Measurements from ENCODE around the gene ZNF512. TPM values are rescaled to one million over a fixed set of nuclear protein-coding genes. Genes with fewer than 3 reads are reported as not detected.
A peak's percentile ranks its signal among the peaks of the same experiment; 100 is the strongest.

Gene ZNF512
- total and polyA plus RNA-seq, 9 of the 15 experiments (the other 6 are each of a cell fraction or from before 2014, with no cell fraction given) = 24.7 to 101 (median 65.9) TPM

- TF ChIP-seq, protein P1, sequence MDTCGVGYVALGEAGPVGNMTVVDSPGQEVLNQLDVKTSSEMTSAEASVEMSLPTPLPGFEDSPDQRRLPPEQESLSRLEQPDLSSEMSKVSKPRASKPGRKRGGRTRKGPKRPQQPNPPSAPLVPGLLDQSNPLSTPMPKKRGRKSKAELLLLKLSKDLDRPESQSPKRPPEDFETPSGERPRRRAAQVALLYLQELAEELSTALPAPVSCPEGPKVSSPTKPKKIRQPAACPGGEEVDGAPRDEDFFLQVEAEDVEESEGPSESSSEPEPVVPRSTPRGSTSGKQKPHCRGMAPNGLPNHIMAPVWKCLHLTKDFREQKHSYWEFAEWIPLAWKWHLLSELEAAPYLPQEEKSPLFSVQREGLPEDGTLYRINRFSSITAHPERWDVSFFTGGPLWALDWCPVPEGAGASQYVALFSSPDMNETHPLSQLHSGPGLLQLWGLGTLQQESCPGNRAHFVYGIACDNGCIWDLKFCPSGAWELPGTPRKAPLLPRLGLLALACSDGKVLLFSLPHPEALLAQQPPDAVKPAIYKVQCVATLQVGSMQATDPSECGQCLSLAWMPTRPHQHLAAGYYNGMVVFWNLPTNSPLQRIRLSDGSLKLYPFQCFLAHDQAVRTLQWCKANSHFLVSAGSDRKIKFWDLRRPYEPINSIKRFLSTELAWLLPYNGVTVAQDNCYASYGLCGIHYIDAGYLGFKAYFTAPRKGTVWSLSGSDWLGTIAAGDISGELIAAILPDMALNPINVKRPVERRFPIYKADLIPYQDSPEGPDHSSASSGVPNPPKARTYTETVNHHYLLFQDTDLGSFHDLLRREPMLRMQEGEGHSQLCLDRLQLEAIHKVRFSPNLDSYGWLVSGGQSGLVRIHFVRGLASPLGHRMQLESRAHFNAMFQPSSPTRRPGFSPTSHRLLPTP (IDR thresholded peaks at IDR 0.05; ENCODE audit: borderline replicate concordance, extremely low read depth, insufficient read length) = no peak
- TF ChIP-seq ZNF41 (CRISPR knock-in tag; conservative IDR thresholded peaks at IDR 0.05) = no peak
- no peak for TF ChIP-seq FOXM1 (IDR thresholded peaks at IDR 0.05; ENCODE audit: low read depth)
- no peak for TF ChIP-seq FOXM1 (CRISPR knock-in tag; IDR thresholded peaks at IDR 0.05; ENCODE audit: low read depth)
- no peak for TF ChIP-seq CEBPG (CRISPR knock-in tag; IDR thresholded peaks at IDR 0.05)
- no peak for TF ChIP-seq CEBPG (tag; conservative IDR thresholded peaks at IDR 0.05 in 1 of 2, IDR thresholded peaks at IDR 0.05 in 1 of 2)
- peak; percentile 97 for TF ChIP-seq TAF1 (IDR thresholded peaks at IDR 0.05; ENCODE audit: control insufficient read depth, extremely low read depth, insufficient read depth, low read length, severe bottlenecking)
- TF ChIP-seq CBX3 (IDR thresholded peaks at IDR 0.05; ENCODE audit: borderline replicate concordance in 1 of 2, low read length in 2 of 2) = no peak
- TF ChIP-seq HMBOX1 (IDR thresholded peaks at IDR 0.05) = no peak
- TF ChIP-seq RBFOX2 (IDR thresholded peaks at IDR 0.05; ENCODE audit: low read depth, low read length) = peak; percentile 91
- no peak for TF ChIP-seq HDAC6 (IDR thresholded peaks at IDR 0.05; ENCODE audit: low read depth, low read length)
- TF ChIP-seq NELFE (IDR thresholded peaks at IDR 0.05; ENCODE audit: insufficient read depth, insufficient read length) = no peak
- TF ChIP-seq LCOR (CRISPR knock-in tag; IDR thresholded peaks at IDR 0.05) = no peak
- no peak for TF ChIP-seq ZNF217 (CRISPR knock-in tag; IDR thresholded peaks at IDR 0.05)
- TF ChIP-seq NUFIP1 (IDR thresholded peaks at IDR 0.05; ENCODE audit: partially characterized antibody) = no peak
- TF ChIP-seq SPI1 (IDR thresholded peaks at IDR 0.05; ENCODE audit: borderline replicate concordance, low read depth, low read length) = no peak
- no peak for TF ChIP-seq HDGF (IDR thresholded peaks at IDR 0.05)
- TF ChIP-seq, protein P2, sequence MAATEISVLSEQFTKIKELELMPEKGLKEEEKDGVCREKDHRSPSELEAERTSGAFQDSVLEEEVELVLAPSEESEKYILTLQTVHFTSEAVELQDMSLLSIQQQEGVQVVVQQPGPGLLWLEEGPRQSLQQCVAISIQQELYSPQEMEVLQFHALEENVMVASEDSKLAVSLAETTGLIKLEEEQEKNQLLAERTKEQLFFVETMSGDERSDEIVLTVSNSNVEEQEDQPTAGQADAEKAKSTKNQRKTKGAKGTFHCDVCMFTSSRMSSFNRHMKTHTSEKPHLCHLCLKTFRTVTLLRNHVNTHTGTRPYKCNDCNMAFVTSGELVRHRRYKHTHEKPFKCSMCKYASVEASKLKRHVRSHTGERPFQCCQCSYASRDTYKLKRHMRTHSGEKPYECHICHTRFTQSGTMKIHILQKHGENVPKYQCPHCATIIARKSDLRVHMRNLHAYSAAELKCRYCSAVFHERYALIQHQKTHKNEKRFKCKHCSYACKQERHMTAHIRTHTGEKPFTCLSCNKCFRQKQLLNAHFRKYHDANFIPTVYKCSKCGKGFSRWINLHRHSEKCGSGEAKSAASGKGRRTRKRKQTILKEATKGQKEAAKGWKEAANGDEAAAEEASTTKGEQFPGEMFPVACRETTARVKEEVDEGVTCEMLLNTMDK (IDR thresholded peaks at IDR 0.05; ENCODE audit: borderline replicate concordance, insufficient read depth, low read depth, low read length, poor library complexity, severe bottlenecking) = no peak
- peak; percentile 25 for TF ChIP-seq HDAC3 (IDR thresholded peaks at IDR 0.05; ENCODE audit: borderline replicate concordance, partially characterized antibody)
- TF ChIP-seq NR4A1 (CRISPR knock-in tag; IDR thresholded peaks at IDR 0.05) = no peak
- TF ChIP-seq NR4A1 (tag; IDR thresholded peaks at IDR 0.05) = 0 out of 2 replicates have a peak, but pooled peaks have one; percentile 38
These were observed 46.2 kb downstream of the ZNF512 start, which contains the start of the genes CCDC121 and GPN1 (continued) for GRCh38 chr2:27628767-27629709.

All from K562 (cell line).